Activated CD4-positive, alpha-beta T cell treated with anti-CD3 and anti-CD28 coated beads, Interleukin-2, amount 50 U/mL, for 24 hours (primary cell): Measurements from ENCODE around the gene FHIT.

Experiments
- DNase-seq, 2 donors: peaks; one replicate each; pipeline ENCODE4 v3.0.0-alpha.2; 2020; ENCODE audit warnings: low read depth in 1 of 2, low spot score in 1 of 2

Gene FHIT

GRCh38 chr3:60867200-60867599 lies 384.1 kb downstream of the FHIT start:
- no peak for DNase-seq

GRCh38 chr3:60856257-60857046 lies 394.8 kb downstream of the FHIT start:
- DNase-seq, result no peak

- no peak for DNase-seq
Observed at GRCh38 chr3:60855250-60855649, 396.0 kb downstream of the FHIT start.

GRCh38 chr3:60854791-60855190 lies 396.5 kb downstream of the FHIT start:
- DNase-seq, result no peak

- DNase-seq, result no peak
Observed at GRCh38 chr3:60847791-60848190, 403.5 kb downstream of the FHIT start.

GRCh38 chr3:60844256-60844655 lies 407.0 kb downstream of the FHIT start:
- DNase-seq, result no peak

GRCh38 chr3:60841355-60841754 lies 409.9 kb downstream of the FHIT start:
- no peak for DNase-seq

- no peak for DNase-seq
Observed at GRCh38 chr3:60839246-60839645, 412.0 kb downstream of the FHIT start.

- DNase-seq, result no peak
Observed at GRCh38 chr3:60835796-60836195, 415.5 kb downstream of the FHIT start.

GRCh38 chr3:60829058-60829457 lies 422.2 kb downstream of the FHIT start:
- no peak for DNase-seq

- no peak for DNase-seq
Observed at GRCh38 chr3:60827666-60828065, 423.6 kb downstream of the FHIT start.

- DNase-seq, result no peak
Observed at GRCh38 chr3:60826511-60826910, 424.7 kb downstream of the FHIT start.

- no peak for DNase-seq
Observed at GRCh38 chr3:60812502-60812901, 438.8 kb downstream of the FHIT start.

GRCh38 chr3:60810881-60811280 lies 440.4 kb downstream of the FHIT start:
- DNase-seq, result no peak

GRCh38 chr3:60809857-60810610 lies 441.2 kb downstream of the FHIT start:
- no peak for DNase-seq

- no peak for DNase-seq
Observed at GRCh38 chr3:60803216-60804173, 447.8 kb downstream of the FHIT start.

- no peak for DNase-seq
Observed at GRCh38 chr3:60801307-60801706, 449.9 kb downstream of the FHIT start.

GRCh38 chr3:60798456-60798855 lies 452.8 kb downstream of the FHIT start:
- DNase-seq, result no peak

GRCh38 chr3:60792249-60792852 lies 458.9 kb downstream of the FHIT start:
- DNase-seq, result no peak

- DNase-seq, result no peak
Observed at GRCh38 chr3:60788185-60788584, 463.1 kb downstream of the FHIT start.

GRCh38 chr3:60781935-60782334 lies 469.3 kb downstream of the FHIT start:
- DNase-seq, result no peak
